DLD1 (cell line): ENCODE results near the gene FASN.

Experiments used
- in situ Hi-C: cut with HindIII; loops from 2 replicates; pipeline ENCODE4 v1.10.0; 2017; ENCODE audit warnings: low sequenced_read_pairs

The FASN gene

GRCh38 chr17:82089723-82090548 lies 8.1 kb downstream of the FASN start:
- in situ Hi-C loops = no loop called here

DNA sequence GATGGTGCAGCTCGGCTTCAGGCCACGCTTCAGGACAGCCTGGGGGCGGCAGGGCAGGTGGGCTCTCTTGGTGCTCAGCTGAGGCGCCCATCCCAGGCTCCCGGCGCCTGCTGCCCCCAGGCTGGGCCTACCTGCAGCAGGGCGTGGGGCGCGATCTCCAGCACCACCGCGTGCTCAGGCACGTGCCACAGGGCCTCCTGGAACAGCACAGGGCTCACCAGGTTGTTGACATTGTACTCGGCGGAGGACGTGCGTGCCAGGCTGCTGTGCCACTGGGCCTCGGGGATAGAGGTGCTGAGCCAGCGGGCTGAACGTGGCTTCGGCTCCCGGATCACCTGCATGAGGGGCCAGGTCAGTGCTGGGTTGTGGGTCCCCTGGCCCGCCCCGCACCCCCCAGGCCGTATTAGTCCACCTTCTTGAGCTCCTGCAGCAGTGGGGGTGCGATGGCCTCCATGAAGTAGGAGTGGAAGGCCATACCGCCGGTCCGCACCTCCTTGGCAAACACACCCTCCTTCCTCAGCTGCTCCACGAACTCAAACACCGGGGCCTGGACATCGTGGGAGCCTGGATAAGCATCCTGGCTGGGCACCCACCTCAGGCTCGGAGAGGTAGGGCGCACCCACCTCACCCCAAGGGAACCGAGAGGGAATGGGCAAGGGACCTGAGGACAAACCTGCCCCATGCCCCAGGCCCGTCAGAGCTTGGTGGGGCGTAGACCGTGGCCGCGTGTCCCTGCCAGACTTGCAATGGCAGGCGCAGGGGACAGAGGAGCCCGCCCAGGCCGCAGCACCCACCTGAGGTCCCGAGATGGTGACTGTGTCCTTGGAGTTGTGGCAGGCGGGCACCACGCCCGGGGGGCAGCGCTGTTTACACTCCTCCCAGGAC lies 9.0 kb downstream of the FASN start:
- in situ Hi-C loops = no loop called here

GRCh38 chr17:82087961-82088837 lies 9.8 kb downstream of the FASN start:
- in situ Hi-C loops = no loop called here

DNA sequence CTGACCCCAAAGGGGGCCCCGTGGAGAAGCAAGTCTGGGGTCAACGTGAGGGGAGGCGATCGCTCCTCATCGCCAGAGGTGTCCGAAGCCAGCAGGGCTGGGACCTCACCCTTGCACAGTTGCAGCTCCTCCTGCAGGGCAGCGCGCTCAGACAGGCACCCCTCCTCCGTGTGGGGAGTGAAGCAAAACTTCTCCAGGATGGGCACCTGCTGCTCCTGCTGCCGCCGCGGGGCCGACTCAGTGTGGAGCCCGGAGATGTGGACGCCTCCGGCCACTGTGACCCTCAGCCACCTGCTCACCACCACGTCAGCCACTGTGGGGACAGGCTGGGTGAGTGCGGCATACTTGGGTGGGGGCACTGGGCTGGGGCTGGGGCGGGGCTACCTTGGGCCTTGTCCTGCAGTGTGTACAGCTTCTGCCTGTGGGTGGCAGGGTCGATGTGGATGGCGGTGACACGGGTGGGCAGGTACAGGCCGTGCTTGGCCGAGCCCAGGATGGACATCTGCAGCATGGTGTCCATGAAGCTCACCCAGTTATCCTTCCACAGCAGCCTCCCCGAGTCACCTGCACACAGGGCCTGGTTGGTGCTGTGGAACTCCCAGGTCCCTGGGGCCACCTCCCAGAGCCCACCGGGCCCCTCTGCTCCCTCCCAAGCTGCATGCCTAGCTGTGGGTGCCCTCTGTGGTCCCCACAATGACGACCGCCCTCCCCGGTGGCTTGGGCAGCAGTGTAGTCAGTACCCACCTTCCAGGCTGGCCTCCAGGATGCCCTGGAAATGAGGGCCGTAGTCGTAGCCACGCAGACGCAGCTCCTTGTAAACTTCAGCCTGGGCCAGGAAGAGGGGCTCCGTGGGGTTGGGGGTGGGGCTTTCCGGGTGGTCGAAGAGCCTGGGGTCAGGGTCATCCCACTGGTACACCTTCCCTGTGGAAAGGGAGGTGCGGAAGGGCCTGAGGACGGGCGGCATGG lies 10.8 kb downstream of the FASN start:
- in situ Hi-C loops = no loop called here

- in situ Hi-C loops = no loop called here
Measured at GRCh38 chr17:82085931-82086764, 11.9 kb downstream of the FASN start.

- in situ Hi-C loops = no loop called here
Measured at GRCh38 chr17:82085031-82085861, 12.8 kb downstream of the FASN start.

DNA sequence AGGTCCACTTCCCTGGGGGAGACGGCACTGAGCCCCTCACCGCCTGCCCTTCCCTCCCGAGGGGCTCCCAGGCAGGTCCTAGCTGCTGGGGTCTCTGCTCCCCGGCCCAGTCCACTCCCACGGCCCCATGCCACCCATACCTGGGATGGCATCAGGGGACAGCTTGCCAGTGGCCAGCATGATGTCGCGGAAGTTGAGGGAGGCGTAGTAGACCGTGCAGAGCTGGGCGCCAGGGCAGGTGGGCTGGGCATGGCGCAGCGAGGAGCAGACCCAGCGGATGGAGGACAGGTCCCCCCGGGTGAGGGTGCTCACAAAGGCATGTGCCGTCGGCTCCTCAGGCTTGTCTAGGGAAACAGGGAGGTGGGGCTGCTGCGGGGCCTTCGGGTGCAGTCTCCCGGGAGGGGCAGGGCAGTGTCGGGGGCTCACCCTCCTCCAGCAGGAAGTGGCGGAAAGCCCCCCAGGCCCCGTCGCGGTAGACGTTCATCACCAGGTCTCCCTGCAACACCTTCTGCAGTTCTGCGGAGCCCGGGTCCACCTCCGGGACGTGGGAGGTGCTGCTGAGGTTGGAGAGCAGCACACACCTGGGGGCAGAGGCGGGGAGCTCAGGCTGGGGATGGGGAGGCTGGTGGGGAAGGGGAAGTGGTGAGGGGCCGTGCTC lies 13.5 kb downstream of the FASN start:
- in situ Hi-C loops = no loop called here

DNA sequence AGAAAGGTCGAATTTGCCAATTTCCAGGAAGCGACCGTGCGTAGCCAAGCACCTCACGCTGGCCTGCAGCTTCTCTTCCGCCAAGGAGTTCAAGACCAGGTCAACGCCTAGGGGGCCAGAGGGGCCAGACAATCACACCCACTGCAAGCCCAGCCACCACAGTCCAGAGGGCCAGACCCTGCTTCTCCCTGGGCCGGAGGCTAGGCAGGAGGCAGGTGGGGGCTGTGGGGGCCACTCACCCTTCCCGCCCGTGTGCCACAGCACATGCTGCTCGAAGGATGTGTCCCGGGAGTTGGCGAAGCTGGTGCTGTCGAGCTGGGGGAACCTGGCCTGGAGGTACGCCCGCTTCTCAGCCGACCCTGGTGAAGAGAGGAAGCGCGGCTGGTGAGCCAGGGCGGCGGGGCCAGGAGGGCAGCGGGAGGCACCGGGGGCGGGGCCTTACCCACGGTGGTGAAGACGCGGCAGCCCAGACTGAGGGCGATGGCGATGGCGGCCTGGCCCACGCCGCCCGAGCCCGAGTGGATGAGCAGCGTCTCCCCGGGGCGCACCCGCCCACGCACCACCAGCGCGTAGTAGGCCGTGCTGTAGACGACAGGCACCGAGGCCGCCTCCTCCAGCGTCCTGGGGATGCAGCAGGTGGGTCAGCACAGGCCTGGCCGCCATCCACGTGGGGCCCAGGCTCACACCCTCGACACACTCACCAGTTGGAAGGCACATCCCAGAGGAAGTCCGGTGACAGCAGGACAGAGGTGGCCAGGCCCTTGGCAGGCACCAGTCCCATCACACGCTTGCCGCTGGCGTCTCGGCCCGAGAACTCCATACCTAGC lies 14.3 kb downstream of the FASN start:
- in situ Hi-C loops = no loop called here

- in situ Hi-C loops = no loop called here
Measured at GRCh38 chr17:82083009-82083408, 15.0 kb downstream of the FASN start.

- in situ Hi-C loops = no loop called here
Measured at GRCh38 chr17:82082456-82082855, 15.6 kb downstream of the FASN start.

DNA sequence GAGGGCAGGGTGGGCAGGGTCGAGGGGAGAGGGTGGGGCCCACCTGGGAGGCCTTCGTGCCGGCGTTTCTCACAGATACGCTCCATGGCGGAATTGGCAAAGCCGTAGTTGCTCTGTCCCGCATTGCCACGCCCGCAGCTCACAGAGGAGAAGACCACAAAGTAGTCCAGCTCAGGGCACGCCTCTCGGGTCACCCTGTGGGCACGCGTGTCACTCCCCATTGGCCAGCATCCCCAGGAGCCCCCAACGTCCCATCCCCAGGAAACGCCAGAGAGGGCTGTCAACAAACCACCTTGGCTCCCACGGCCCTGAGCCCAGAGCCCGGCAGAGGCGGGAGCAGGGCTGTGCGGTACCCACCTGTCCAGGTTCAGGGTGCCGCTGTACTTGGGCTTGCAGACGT lies 16.1 kb downstream of the FASN start:
- in situ Hi-C loops = no loop called here

DNA sequence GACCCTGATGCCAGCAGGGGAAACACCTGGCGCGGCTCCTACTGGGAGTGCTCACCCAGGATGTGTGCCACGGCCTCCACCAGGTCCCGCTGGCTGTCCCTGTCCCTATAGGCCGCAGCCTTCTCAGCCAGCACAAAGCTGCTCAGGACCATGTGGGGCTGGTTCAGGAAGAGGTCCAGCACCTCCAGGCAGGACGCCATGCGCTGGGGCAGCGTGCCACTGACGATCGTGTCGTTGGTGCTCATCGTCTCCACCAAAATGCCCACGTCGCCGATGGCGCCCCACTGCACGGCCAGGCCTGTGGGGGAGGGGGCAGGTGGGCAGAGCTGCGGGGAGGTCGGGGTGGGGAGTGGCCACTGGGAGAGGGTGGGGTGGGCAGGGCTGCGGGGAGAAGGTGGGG lies 16.5 kb downstream of the FASN start:
- in situ Hi-C loops = no loop called here

GRCh38 chr17:82080789-82081464 lies 17.1 kb downstream of the FASN start:
- in situ Hi-C loops = no loop called here

- in situ Hi-C loops = no loop called here
Measured at GRCh38 chr17:82080048-82080788, 17.8 kb downstream of the FASN start.

GRCh38 chr17:82079001-82079677 lies 18.9 kb downstream of the FASN start:
- in situ Hi-C loops = no loop called here
